ENCODE data around the gene CTNNBL1.
A peak's percentile ranks its signal among the peaks of the same experiment; 100 is the strongest.
"Not testable (repeated sequence)": the region's sequence is repeated elsewhere in the genome, so short reads cannot be mapped to it uniquely, and the experiment has no call there.

Gene CTNNBL1

DNA sequence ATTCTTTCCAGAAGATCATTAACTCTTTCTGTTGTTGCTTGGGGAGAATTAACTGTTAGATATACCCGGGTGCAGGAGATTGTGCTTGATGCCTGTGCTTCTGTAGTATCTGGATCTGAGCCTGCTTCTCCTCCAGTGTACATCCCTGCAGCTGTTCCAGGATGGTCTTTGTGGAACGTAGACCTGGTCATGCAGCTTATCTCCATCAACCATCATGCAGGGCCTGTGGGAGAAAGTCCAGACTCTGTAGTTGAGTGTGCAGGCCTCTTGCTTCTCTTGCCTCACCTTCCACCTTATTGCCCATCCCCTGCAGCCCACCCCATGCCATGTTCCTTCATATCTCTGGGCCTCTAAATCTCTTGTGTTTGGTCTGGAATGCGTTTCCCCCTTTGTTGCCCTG, 133.8 kb downstream of the CTNNBL1 start:
- no peak for DNase-seq

- no peak for DNase-seq
These were observed 134.9 kb downstream of the CTNNBL1 start for GRCh38 chr20:37828684-37829083.

GRCh38 chr20:37829128-37829527, 135.3 kb downstream of the CTNNBL1 start:
- no peak for DNase-seq

DNA sequence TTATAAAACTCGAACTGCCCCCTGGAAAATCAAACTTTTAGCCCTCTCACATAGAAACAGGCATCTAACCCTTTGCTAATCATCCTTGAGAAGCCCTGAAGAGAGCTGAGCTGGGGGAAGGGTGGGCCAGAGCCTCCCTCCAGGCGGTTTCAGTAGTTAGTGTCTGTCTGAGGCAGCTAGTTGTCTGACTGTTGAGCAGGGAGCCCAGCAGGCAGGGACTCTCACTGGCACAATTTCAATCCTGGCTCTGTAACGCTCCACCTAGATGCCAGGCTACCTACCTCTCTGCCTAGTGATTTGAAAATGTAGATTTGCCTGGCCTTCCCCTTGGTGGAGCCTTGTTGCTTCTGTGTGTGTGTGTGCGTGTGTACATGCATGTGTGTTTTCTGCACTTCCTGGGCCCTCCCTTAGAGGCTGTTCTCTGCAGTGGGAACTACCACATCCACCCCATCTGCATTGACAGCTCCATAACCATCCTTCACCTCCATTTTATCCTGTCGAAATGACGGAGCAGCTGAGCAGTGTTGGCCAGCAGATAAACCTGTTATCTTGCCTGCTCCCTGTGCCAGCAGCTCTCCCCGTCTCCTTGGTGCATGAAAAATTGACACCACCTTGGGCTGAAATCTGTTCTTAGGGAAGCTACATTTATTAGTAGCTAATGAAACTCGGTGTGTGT, 139.5 kb downstream of the CTNNBL1 start:
- DNase-seq: no peak

DNA sequence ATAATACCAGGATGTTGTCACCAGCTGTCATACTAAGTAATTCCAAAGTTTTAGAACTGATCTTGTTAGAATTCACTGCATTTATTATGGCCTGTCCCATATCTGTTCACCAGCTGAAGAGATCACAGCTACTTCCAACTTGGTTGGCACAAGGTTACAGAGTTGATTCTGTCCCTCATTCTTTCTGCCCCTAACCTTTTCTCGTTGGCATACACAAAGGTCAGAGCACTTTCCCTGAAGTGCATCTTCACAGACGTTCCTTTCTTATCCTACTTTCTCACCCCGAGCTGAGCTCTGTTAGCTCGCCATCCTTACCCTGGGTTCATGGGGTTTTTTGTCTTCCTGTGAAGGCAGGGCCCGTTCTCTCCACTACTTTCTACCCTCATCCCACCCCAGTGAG, 143.1 kb downstream of the CTNNBL1 start:
- DNase-seq: no peak

DNA sequence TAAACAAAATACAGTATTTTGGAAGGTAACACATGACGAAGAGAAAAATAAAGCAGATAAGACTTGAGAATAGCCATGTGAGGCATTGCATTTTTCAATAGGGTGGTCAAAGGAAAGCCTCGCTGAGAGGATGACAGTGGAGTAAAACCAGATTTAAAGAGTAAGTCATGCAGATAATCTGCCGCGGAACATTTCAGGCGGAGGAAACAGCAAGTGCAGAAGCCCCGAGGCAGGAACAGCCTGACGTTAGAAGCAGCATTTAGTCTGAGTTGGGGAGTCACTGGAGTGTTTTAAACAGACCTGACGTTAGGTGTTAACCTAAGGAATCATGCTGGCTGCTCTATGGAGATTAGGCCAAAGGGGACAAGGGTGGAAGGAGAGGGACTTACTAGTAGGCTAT, 144.1 kb downstream of the CTNNBL1 start:
- no peak for DNase-seq

GRCh38 chr20:37838769-37839431, 145.1 kb downstream of the CTNNBL1 start:
- no peak for DNase-seq

GRCh38 chr20:37839432-37839827, 145.6 kb downstream of the CTNNBL1 start:
- DNase-seq: no peak

DNA sequence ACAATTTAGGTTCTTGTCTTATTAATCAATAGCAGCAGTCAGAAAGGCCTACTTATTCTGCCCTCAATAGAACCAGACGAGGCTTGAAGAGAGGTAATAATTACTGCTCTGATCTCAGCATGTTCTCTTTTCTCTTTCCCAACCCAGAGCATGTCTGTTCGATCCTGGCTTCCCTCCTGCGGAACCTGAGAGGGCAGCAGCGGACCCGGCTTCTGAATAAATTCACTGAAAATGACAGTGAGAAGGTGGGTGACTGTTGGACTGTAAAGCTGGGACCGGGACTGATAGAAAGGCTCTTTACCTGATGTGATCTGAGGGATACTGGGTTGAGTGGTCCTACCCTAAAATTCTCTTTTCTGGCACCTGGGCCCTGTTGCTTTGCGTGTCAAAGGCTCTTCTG, 146.1 kb downstream of the CTNNBL1 start:
- no peak for DNase-seq

GRCh38 chr20:37841389-37841788, 147.6 kb downstream of the CTNNBL1 start:
- DNase-seq: no peak

- DNase-seq: no peak
These were observed 148.1 kb downstream of the CTNNBL1 start for GRCh38 chr20:37841971-37842370.

GRCh38 chr20:37845241-37845681, 151.4 kb downstream of the CTNNBL1 start:
- DNase-seq: no peak

DNA sequence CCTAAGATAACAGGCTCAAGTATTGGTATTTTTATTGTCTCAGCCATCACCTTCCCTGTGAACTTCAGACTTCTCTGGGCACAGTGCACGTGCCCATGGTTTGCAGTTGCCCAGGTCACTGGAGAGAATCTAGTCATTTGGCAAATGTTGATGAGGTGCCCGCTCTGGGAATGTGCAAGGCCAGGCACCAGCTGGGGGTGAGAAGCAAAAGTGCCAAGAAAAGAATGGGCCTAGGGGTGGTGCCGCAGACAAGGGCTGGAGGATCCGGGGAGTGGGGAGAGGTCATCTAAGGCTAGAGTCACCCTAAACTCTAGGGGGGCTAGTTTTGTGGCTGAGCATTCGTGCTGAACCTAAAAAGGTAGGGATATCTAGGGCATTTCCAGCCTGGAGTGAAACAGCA, 152.0 kb downstream of the CTNNBL1 start:
- DNase-seq: no peak

- DNase-seq: no peak
These were observed 152.7 kb downstream of the CTNNBL1 start for GRCh38 chr20:37846573-37846972.

DNA sequence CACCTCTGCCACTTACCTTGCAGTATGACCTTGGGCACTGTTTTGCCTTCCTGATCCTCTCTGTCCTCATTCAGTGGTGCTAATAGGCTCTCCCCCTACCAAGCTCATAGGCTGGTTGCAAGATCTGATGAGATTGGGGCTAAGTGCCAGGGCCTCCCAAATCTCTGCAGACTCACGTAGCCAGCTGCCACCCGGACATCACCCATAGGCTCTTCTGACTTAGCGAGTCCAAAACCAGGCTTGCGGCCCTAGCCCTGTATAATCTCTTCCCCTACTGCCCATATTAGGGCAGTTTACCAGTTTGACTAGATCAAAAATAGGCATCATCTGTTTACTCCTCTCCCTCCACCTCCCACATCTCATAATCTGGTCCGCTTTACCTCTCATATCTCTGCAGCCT, 154.9 kb downstream of the CTNNBL1 start:
- DNase-seq: no peak

GRCh38 chr20:37849156-37849555, 155.3 kb downstream of the CTNNBL1 start:
- DNase-seq: no peak

GRCh38 chr20:37849566-37849965, 155.7 kb downstream of the CTNNBL1 start:
- DNase-seq: no peak

- DNase-seq: no peak
These were observed 156.3 kb downstream of the CTNNBL1 start for GRCh38 chr20:37850036-37850592.

- DNase-seq: no peak
These were observed 157.0 kb downstream of the CTNNBL1 start for GRCh38 chr20:37850724-37851355.

DNA sequence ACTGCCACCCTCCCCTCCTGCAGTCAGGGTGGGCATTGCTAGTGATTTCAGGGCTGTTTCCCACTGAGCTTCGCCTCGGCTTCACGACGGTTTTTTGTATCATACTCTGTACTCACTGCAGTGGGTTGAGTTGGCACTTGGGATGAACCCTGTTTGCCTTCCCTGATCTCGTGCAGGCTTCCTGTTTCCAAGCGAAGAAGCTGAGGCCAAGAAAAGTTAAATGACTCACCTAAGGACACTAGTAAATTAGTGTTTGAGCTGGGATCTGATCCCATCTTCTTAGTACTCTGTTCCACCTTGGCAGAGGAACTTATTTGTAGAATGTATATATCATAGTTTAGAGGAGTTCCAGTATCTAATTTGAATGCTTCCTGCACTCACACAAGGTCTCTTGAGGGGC, 158.8 kb downstream of the CTNNBL1 start:
- no peak for DNase-seq

- peak; percentile 21 for DNase-seq
These were observed 160.1 kb downstream of the CTNNBL1 start for GRCh38 chr20:37853823-37854375.

DNA sequence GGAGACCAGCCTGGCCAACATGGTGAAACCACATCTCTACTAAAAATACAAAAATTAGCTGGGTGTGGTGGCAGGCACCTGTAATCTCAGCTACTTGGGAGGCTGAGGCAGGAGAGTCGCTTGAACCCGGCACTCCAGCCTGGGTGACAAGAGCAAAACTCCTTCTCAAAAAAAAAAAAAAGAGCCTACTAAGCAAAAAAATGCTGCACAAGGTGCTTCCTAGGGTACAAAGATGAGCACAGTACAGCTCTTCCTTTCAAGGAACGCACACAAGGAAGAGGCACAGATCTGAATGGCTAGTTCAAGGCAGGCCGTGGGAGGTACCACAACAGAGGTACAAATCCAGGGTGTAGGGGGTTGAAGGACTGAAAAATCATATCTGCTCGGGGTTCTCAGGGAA, 162.2 kb downstream of the CTNNBL1 start:
- DNase-seq: not testable (repeated sequence)

GRCh38 chr20:37856932-37857660, 163.3 kb downstream of the CTNNBL1 start:
- no peak for DNase-seq
